GM12891 (cell line): ENCODE measurements around the gene NTHL1.

Source experiments
- POLR2A ChIP-seq: IDR thresholded peaks from 2 replicates; pipeline ENCODE4 v1.6.1; 2011; ENCODE audit warnings: low read depth, low read length, control low read depth
- POLR2AphosphoS5 ChIP-seq: IDR thresholded peaks from 2 replicates; pipeline ENCODE4 v1.6.1; 2011; ENCODE audit warnings: low read depth, low read length, control low read depth
- POU2F2 ChIP-seq: IDR thresholded peaks from 2 replicates; pipeline ENCODE4 v1.6.1; 2011; ENCODE audit warnings: low read depth, mild to moderate bottlenecking, control low read depth, low read length, moderate library complexity
- SPI1 ChIP-seq: IDR thresholded peaks from 2 replicates; pipeline ENCODE4 v1.6.1; 2011; ENCODE audit warnings: low read depth, low read length, control low read depth
- TAF1 ChIP-seq: IDR thresholded peaks from 2 replicates; pipeline ENCODE4 v1.6.1; 2011; ENCODE audit warnings: low read depth, low read length, control low read depth

- no peak for TF ChIP-seq POLR2AphosphoS5
- no peak for TF ChIP-seq POU2F2
- no peak for TF ChIP-seq TAF1
- TF ChIP-seq POLR2A: no peak
- TF ChIP-seq SPI1: no peak
These were observed 9.8 kb downstream of the NTHL1 start for GRCh38 chr16:2037647-2038381.
